CD4-positive, alpha-beta T cell treated with Interferon gamma for 1 hour (primary cell): Measurements from ENCODE around the gene C3orf52.

Experiments used
- DNase-seq: peaks from one replicate; pipeline ENCODE4 v3.0.0-alpha.2; 2020

C3orf52 gene

GRCh38 chr3:112086875-112087524 is 811 bp downstream of the C3orf52 start:
- no peak for DNase-seq

- no peak for DNase-seq
These were observed 1.6 kb downstream of the C3orf52 start for GRCh38 chr3:112087746-112088145.

GRCh38 chr3:112088944-112089343 is 2.8 kb downstream of the C3orf52 start:
- DNase-seq: no peak

GRCh38 chr3:112089956-112090886 is 4.0 kb downstream of the C3orf52 start:
- DNase-seq: no peak

GRCh38 chr3:112090887-112091586 is 4.8 kb downstream of the C3orf52 start:
- DNase-seq: no peak

GRCh38 chr3:112092496-112093179 is 6.4 kb downstream of the C3orf52 start:
- no peak for DNase-seq

GRCh38 chr3:112093180-112093522 is 7.0 kb downstream of the C3orf52 start:
- no peak for DNase-seq

GRCh38 chr3:112095731-112096130 is 9.5 kb downstream of the C3orf52 start:
- no peak for DNase-seq

GRCh38 chr3:112096176-112096575 is 10.0 kb downstream of the C3orf52 start:
- no peak for DNase-seq

- no peak for DNase-seq
These were observed 11.2 kb downstream of the C3orf52 start for GRCh38 chr3:112097378-112097777.

GRCh38 chr3:112101916-112102315 is 15.7 kb downstream of the C3orf52 start:
- no peak for DNase-seq

- no peak for DNase-seq
These were observed 18.6 kb downstream of the C3orf52 start for GRCh38 chr3:112104774-112105173.

GRCh38 chr3:112109322-112109721 is 23.1 kb downstream of the C3orf52 start:
- no peak for DNase-seq

GRCh38 chr3:112111785-112112402 is 25.7 kb downstream of the C3orf52 start:
- peak; percentile 71 for DNase-seq

- no peak for DNase-seq
These were observed 28.5 kb downstream of the C3orf52 start for GRCh38 chr3:112114576-112115160.

- DNase-seq: no peak
These were observed 29.1 kb downstream of the C3orf52 start for GRCh38 chr3:112115161-112115739.

GRCh38 chr3:112115806-112116383 is 29.7 kb downstream of the C3orf52 start:
- DNase-seq: no peak

- no peak for DNase-seq
These were observed 30.6 kb downstream of the C3orf52 start for GRCh38 chr3:112116748-112117186.

GRCh38 chr3:112117415-112117814 is 31.2 kb downstream of the C3orf52 start:
- DNase-seq: no peak

GRCh38 chr3:112117841-112118571 is 31.8 kb downstream of the C3orf52 start:
- peak; percentile 57 for DNase-seq
